Nephron progenitor cell (in vitro differentiated cells): ENCODE data around the gene RASA2.
"Not testable (repeated sequence)": the region's sequence is repeated elsewhere in the genome, so short reads cannot be mapped to it uniquely, and the experiment has no call there.

Source experiments
- DNase-seq: peaks from one replicate; pipeline ENCODE4 v3.0.0; 2021
- H3K27ac Mint-ChIP-seq: 2 replicates; pipeline ENCODE4 v1.8.0; 2021; ENCODE audit warnings: mild to moderate bottlenecking, moderate library complexity, mixed read lengths
- H3K27me3 Mint-ChIP-seq: 2 replicates; pipeline ENCODE4 v1.8.0; 2021; ENCODE audit warnings: mild to moderate bottlenecking, low read depth, mixed read lengths; ENCODE audit not compliant: poor library complexity
- H3K36me3 Mint-ChIP-seq: 2 replicates; pipeline ENCODE4 v1.8.0; 2021; ENCODE audit warnings: low read depth, mixed read lengths
- H3K4me1 Mint-ChIP-seq: 2 replicates; pipeline ENCODE4 v1.8.0; 2021; ENCODE audit warnings: mixed read lengths
- H3K4me3 Mint-ChIP-seq: 2 replicates; pipeline ENCODE4 v1.8.0; 2021; ENCODE audit warnings: mild to moderate bottlenecking, moderate library complexity, mixed read lengths
- H3K9me3 Mint-ChIP-seq: 2 replicates; pipeline ENCODE4 v1.8.0; 2021; ENCODE audit warnings: mild to moderate bottlenecking, moderate library complexity, mixed read lengths
- CTCF ChIP-seq: fragments of 200-600 bp; sonication (generic); IDR thresholded peaks from 2 replicates; pipeline ENCODE4 v1.5.0; 2021; ENCODE audit warnings: antibody characterized with exemption

The RASA2 gene

GRCh38 chr3:141618103-141618910 lies 131.5 kb downstream of the RASA2 start:
- H3K4me1 Mint-ChIP-seq = peaks cover 8% of the 10 kb centered on the region
- DNase-seq = no peak
- H3K9me3 Mint-ChIP-seq = peaks cover 6% of the 10 kb centered on the region
- H3K4me3 Mint-ChIP-seq = no peak overlapping the region
- H3K27me3 Mint-ChIP-seq = peaks cover 7% of the 10 kb centered on the region
- H3K36me3 Mint-ChIP-seq = peaks cover 17% of the 10 kb centered on the region
- no peak for TF ChIP-seq CTCF
- peak overlapping the region; percentile 27 for H3K27ac Mint-ChIP-seq

GRCh38 chr3:141618938-141619337 lies 132.1 kb downstream of the RASA2 start:
- Mint-ChIP-seq H3K27me3 (peaks cover 7% of the 10 kb centered on the region), H3K9me3 (peaks cover 6% of the 10 kb centered on the region), H3K4me3 (no peak overlapping the region), H3K36me3 (peaks cover 17% of the 10 kb centered on the region), H3K27ac (no peak overlapping the region), H3K4me1 (peaks cover 8% of the 10 kb centered on the region)
- DNase-seq = no peak
- TF ChIP-seq CTCF = no peak

- peaks cover 6% of the 10 kb centered on the region for H3K9me3 Mint-ChIP-seq
- H3K4me3 Mint-ChIP-seq = no peak overlapping the region
- peaks cover 7% of the 10 kb centered on the region for H3K27me3 Mint-ChIP-seq
- TF ChIP-seq CTCF = no peak
- no peak overlapping the region for H3K27ac Mint-ChIP-seq
- no peak for DNase-seq
- peaks cover 8% of the 10 kb centered on the region for H3K4me1 Mint-ChIP-seq
- peaks cover 14% of the 10 kb centered on the region for H3K36me3 Mint-ChIP-seq
These were observed 132.6 kb downstream of the RASA2 start for GRCh38 chr3:141619450-141619849.

- H3K36me3 Mint-ChIP-seq = peaks cover 1% of the 10 kb centered on the region
- DNase-seq = no peak
- H3K4me3 Mint-ChIP-seq = no peak overlapping the region
- peaks cover 8% of the 10 kb centered on the region for H3K4me1 Mint-ChIP-seq
- peaks cover 19% of the 10 kb centered on the region for H3K9me3 Mint-ChIP-seq
- H3K27ac Mint-ChIP-seq = no peak overlapping the region
- TF ChIP-seq CTCF = no peak
- H3K27me3 Mint-ChIP-seq = peaks cover 15% of the 10 kb centered on the region
These were observed 136.9 kb downstream of the RASA2 start for GRCh38 chr3:141623691-141624090.

- peaks cover 5% of the 10 kb centered on the region for H3K4me1 Mint-ChIP-seq
- no peak for DNase-seq
- no peak overlapping the region for H3K27ac Mint-ChIP-seq
These were observed 138.7 kb downstream of the RASA2 start for GRCh38 chr3:141625506-141625905.

GRCh38 chr3:141628334-141628733 lies 141.5 kb downstream of the RASA2 start:
- H3K27ac Mint-ChIP-seq, H3K36me3 Mint-ChIP-seq, DNase-seq, H3K4me3 Mint-ChIP-seq, H3K4me1 Mint-ChIP-seq: not testable (repeated sequence)
- Mint-ChIP-seq H3K9me3 (peaks cover 22% of the 10 kb centered on the region), H3K27me3 (peaks cover 17% of the 10 kb centered on the region)

More at GRCh38 chr3:141625506-141625905, 138.7 kb downstream of the RASA2 start:
- TF ChIP-seq CTCF = no peak
- H3K4me3 Mint-ChIP-seq = no peak overlapping the region
- peaks cover 5% of the 10 kb centered on the region for H3K36me3 Mint-ChIP-seq
- H3K27me3 Mint-ChIP-seq = peaks cover 17% of the 10 kb centered on the region
- peaks cover 29% of the 10 kb centered on the region for H3K9me3 Mint-ChIP-seq

- not testable (repeated sequence) for H3K4me1 Mint-ChIP-seq, H3K36me3 Mint-ChIP-seq, H3K27ac Mint-ChIP-seq, DNase-seq, H3K4me3 Mint-ChIP-seq
- Mint-ChIP-seq H3K27me3 (peaks cover 17% of the 10 kb centered on the region), H3K9me3 (peaks cover 22% of the 10 kb centered on the region)
These were observed 142.1 kb downstream of the RASA2 start for GRCh38 chr3:141628868-141629441.
